Measurements from ENCODE around the gene PLA2G2C.

- no peak for TF ChIP-seq POLR2A (IDR thresholded peaks at IDR 0.05)
- no peak for TF ChIP-seq POLR2AphosphoS5 (IDR thresholded peaks at IDR 0.05; ENCODE audit: insufficient read depth in 1 of 2, low read depth in 1 of 2)
These were observed 24.6 kb upstream of the PLA2G2C start for GRCh38 chr1:20210736-20211460.

Data from vagina (tissue), 2 donors.